ENCODE measurements around the gene ZBP1. TPM values are rescaled to one million over a fixed set of nuclear protein-coding genes. Genes with fewer than 3 reads are reported as not detected.
A peak's percentile ranks its signal among the peaks of the same experiment; 100 is the strongest.

The ZBP1 gene
- total RNA-seq, 4 donors from 2014 or later, result 0.28 to 0.84 (median 0.56) TPM; not detected in 1

- TF ChIP-seq CTCF (IDR thresholded peaks at IDR 0.05), result no peak
- no peak for ATAC-seq (ENCODE audit: low FRiP score)
- no peak for DNase-seq (ENCODE audit: low spot score)
These were observed 22.2 kb downstream of the ZBP1 start for GRCh38 chr20:57598060-57598459.

GRCh38 chr20:57596998-57597939, 23.0 kb downstream of the ZBP1 start:
- DNase-seq (ENCODE audit: low spot score), result peak; percentile 67
- TF ChIP-seq CTCF (IDR thresholded peaks at IDR 0.05), result peak in 2 of 3 donors; percentile 85 to 87
- peak; percentile 35 for ATAC-seq (ENCODE audit: low FRiP score)

GRCh38 chr20:57596358-57596757, 23.9 kb downstream of the ZBP1 start:
- DNase-seq (ENCODE audit: low spot score) (no peak), ATAC-seq (ENCODE audit: low FRiP score) (no peak)
- TF ChIP-seq CTCF (IDR thresholded peaks at IDR 0.05), result no peak

- ATAC-seq (ENCODE audit: low FRiP score), result no peak
- DNase-seq (ENCODE audit: low spot score), result no peak
These were observed 24.9 kb downstream of the ZBP1 start for GRCh38 chr20:57595041-57596030.

GRCh38 chr20:57594092-57594951, 25.9 kb downstream of the ZBP1 start:
- TF ChIP-seq CTCF (IDR thresholded peaks at IDR 0.05), result peak in 2 of 3 donors; percentile 48 to 55
- ATAC-seq (ENCODE audit: low FRiP score) (no peak), DNase-seq (ENCODE audit: low spot score) (peak; percentile 48)

More at GRCh38 chr20:57595041-57596030, 24.9 kb downstream of the ZBP1 start:
- no peak for TF ChIP-seq CTCF (IDR thresholded peaks at IDR 0.05)
